ENCODE measurements around the gene COMT.

GRCh38 chr22:19981961-19982920 lies 40.7 kb downstream of the COMT start:
- TF ChIP-seq CTCF (IDR thresholded peaks at IDR 0.05) (no peak), EZH2 (IDR thresholded peaks at IDR 0.05) (no peak)
